Measurements from ENCODE around the gene COLQ. TPM values are rescaled to one million over a fixed set of nuclear protein-coding genes. Genes with fewer than 3 reads are reported as not detected.

COLQ gene
- total RNA-seq, 1 experiment from 2014 or later: 1.9 TPM

GRCh38 chr3:15539066-15539465, 17.6 kb upstream of the COLQ start:
- ChIA-PET CTCF (no interaction called here), RAD21 (ENCODE audit: low non-redundant PET in 1 of 2, low total read pairs in 2 of 2, uncharacterized antibody in 2 of 2, unreplicated experiment in 2 of 2) (no interaction called here), POLR2A (no interaction called here)
- intact Hi-C loops (cut with micrococcal nuclease): no loop called here
- Histone ChIP-seq H3K36me3 (ENCODE audit: control insufficient read depth in 1 of 2, insufficient read depth in 2 of 2, low read length in 2 of 2) (no peaks in the 10 kb centered on the region), H3K4me3 (replicated peaks in 1 of 2; ENCODE audit: low read depth in 1 of 2, low read length in 2 of 2) (no peak overlapping the region), H3K27me3 (ENCODE audit: insufficient read depth, low read length) (no peaks in the 10 kb centered on the region), H3K9me3 (ENCODE audit: control insufficient read depth in 1 of 2, insufficient read depth in 1 of 2, low read depth in 1 of 2, low read length in 2 of 2) (no peaks in the 10 kb centered on the region), H2AFZ (ENCODE audit: low read depth, low read length, poor library complexity, severe bottlenecking) (no peak overlapping the region), H3K4me2 (ENCODE audit: low read length) (no peak overlapping the region), H3K79me2 (ENCODE audit: insufficient read depth, low read length) (no peaks in the 10 kb centered on the region), H3K9ac (ENCODE audit: low read length) (no peak overlapping the region), H3K4me1 (ENCODE audit: control insufficient read depth in 1 of 2, insufficient read depth in 2 of 2, low read length in 2 of 2) (no peaks in the 10 kb centered on the region), H3K27ac (ENCODE audit: low read depth, low read length) (no peak overlapping the region), H4K20me1 (ENCODE audit: insufficient read depth) (no peaks in the 10 kb centered on the region), H3K9me2 (ENCODE audit: insufficient read depth) (no peaks in the 10 kb centered on the region)
- ATAC-seq (no peak), DNase-seq (ENCODE audit: low read depth, low spot score) (no peak)
- BruUV-seq (replicated peaks): no TSS peak
- TF ChIP-seq CTCF (IDR thresholded peaks at IDR 0.05 in 2 of 3, conservative IDR thresholded peaks at IDR 0.05 in 1 of 3; ENCODE audit: borderline replicate concordance in 1 of 3, insufficient read depth in 1 of 3, low read depth in 2 of 3, low read length in 2 of 3): no peak
- TF ChIP-seq, protein P1, sequence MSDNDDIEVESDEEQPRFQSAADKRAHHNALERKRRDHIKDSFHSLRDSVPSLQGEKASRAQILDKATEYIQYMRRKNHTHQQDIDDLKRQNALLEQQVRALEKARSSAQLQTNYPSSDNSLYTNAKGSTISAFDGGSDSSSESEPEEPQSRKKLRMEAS (IDR thresholded peaks at IDR 0.05): no peak
- TF ChIP-seq CBX3 (IDR thresholded peaks at IDR 0.05; ENCODE audit: low read depth): no peak
- TF ChIP-seq JUND (IDR thresholded peaks at IDR 0.05): no peak
- TF ChIP-seq ZNF274 (IDR thresholded peaks at IDR 0.05; ENCODE audit: low read depth, low read length): no peak
- TF ChIP-seq EZH2 (IDR thresholded peaks at IDR 0.05): no peak
- no peak for TF ChIP-seq SP1 (IDR thresholded peaks at IDR 0.05; ENCODE audit: low read depth)
- no peak for TF ChIP-seq SRF (IDR thresholded peaks at IDR 0.05; ENCODE audit: low read depth)
- TF ChIP-seq ELF1 (IDR thresholded peaks at IDR 0.05; ENCODE audit: borderline replicate concordance, low read depth): no peak

- ATAC-seq (no peak), DNase-seq (ENCODE audit: low read depth, low spot score) (no peak)
- Histone ChIP-seq H3K9me3 (ENCODE audit: control insufficient read depth in 1 of 2, insufficient read depth in 1 of 2, low read depth in 1 of 2, low read length in 2 of 2) (no peaks in the 10 kb centered on the region), H4K20me1 (ENCODE audit: insufficient read depth) (no peaks in the 10 kb centered on the region), H3K4me3 (replicated peaks in 1 of 2; ENCODE audit: low read depth in 1 of 2, low read length in 2 of 2) (no peak overlapping the region), H3K9ac (ENCODE audit: low read length) (no peak overlapping the region), H3K4me2 (ENCODE audit: low read length) (no peak overlapping the region), H3K9me2 (ENCODE audit: insufficient read depth) (no peaks in the 10 kb centered on the region), H3K4me1 (ENCODE audit: control insufficient read depth in 1 of 2, insufficient read depth in 2 of 2, low read length in 2 of 2) (no peaks in the 10 kb centered on the region), H3K27me3 (ENCODE audit: insufficient read depth, low read length) (no peaks in the 10 kb centered on the region), H3K27ac (ENCODE audit: low read depth, low read length) (no peak overlapping the region), H2AFZ (ENCODE audit: low read depth, low read length, poor library complexity, severe bottlenecking) (no peak overlapping the region), H3K79me2 (ENCODE audit: insufficient read depth, low read length) (no peaks in the 10 kb centered on the region), H3K36me3 (ENCODE audit: control insufficient read depth in 1 of 2, insufficient read depth in 2 of 2, low read length in 2 of 2) (no peaks in the 10 kb centered on the region)
- no TSS peak for BruUV-seq (replicated peaks)
- CTCF ChIA-PET: no interaction called here
- POLR2A ChIA-PET: no interaction called here
- RAD21 ChIA-PET (ENCODE audit: low non-redundant PET in 1 of 2, low total read pairs in 2 of 2, uncharacterized antibody in 2 of 2, unreplicated experiment in 2 of 2): no interaction called here
- intact Hi-C loops (cut with micrococcal nuclease): no loop called here
- TF ChIP-seq RAD21 (IDR thresholded peaks at IDR 0.05; ENCODE audit: low read depth) (no peak), JUND (IDR thresholded peaks at IDR 0.05) (no peak), ELF1 (IDR thresholded peaks at IDR 0.05; ENCODE audit: borderline replicate concordance, low read depth) (no peak), POLR2AphosphoS5 (IDR thresholded peaks at IDR 0.05; ENCODE audit: low read depth, low read length) (no peak)
- TF ChIP-seq, protein P2, sequence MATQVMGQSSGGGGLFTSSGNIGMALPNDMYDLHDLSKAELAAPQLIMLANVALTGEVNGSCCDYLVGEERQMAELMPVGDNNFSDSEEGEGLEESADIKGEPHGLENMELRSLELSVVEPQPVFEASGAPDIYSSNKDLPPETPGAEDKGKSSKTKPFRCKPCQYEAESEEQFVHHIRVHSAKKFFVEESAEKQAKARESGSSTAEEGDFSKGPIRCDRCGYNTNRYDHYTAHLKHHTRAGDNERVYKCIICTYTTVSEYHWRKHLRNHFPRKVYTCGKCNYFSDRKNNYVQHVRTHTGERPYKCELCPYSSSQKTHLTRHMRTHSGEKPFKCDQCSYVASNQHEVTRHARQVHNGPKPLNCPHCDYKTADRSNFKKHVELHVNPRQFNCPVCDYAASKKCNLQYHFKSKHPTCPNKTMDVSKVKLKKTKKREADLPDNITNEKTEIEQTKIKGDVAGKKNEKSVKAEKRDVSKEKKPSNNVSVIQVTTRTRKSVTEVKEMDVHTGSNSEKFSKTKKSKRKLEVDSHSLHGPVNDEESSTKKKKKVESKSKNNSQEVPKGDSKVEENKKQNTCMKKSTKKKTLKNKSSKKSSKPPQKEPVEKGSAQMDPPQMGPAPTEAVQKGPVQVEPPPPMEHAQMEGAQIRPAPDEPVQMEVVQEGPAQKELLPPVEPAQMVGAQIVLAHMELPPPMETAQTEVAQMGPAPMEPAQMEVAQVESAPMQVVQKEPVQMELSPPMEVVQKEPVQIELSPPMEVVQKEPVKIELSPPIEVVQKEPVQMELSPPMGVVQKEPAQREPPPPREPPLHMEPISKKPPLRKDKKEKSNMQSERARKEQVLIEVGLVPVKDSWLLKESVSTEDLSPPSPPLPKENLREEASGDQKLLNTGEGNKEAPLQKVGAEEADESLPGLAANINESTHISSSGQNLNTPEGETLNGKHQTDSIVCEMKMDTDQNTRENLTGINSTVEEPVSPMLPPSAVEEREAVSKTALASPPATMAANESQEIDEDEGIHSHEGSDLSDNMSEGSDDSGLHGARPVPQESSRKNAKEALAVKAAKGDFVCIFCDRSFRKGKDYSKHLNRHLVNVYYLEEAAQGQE (IDR thresholded peaks at IDR 0.05; ENCODE audit: low read depth): no peak
- TF ChIP-seq, protein P1 (IDR thresholded peaks at IDR 0.05): no peak
Measured at GRCh38 chr3:15538345-15538744, 16.8 kb upstream of the COLQ start.
